Kidney tubule cell (primary cell): ENCODE measurements around the gene ARMC6.
"Not testable (repeated sequence)": the region's sequence is repeated elsewhere in the genome, so short reads cannot be mapped to it uniquely, and the experiment has no call there.

Source experiments
- DNase-seq: peaks from one replicate; pipeline ENCODE4 v3.0.0-alpha.2; 2018; ENCODE audit warnings: low spot score

The ARMC6 gene

DNA sequence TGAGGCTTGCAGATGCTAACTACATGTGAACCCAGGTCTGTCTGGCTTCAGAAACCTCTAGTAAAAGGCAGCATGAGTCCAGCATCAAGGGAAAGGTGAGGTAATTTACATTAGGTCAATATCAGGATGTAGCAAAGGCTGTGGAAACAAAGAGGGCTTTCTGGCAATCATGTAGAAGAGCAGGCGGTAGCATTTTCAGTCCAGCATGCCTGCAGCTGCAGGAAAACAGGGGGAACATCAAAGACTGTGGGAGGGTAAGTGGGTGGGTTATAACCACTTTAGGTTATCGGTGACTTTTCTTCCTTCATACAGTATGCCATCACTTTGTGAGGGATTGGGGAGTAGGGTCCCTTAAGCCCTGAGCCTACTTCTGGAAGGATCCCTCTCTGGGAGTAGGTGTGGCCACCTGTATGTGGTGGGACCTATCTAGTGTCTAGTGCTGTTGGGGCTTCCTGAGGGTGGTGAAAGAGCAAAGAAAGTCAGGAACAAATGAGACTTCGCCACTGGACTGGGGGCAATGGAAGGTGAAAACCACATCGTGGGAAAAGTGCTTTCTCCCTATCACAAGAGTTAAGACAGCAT is 10.9 kb upstream of the ARMC6 start:
- DNase-seq: no peak

- DNase-seq: not testable (repeated sequence)
These were observed 10.0 kb upstream of the ARMC6 start for GRCh38 chr19:19023376-19023775.

- peak; percentile 24 for DNase-seq
These were observed 7.5 kb upstream of the ARMC6 start for GRCh38 chr19:19025861-19026260.

- peak; percentile 57 for DNase-seq
These were observed 7.0 kb upstream of the ARMC6 start for GRCh38 chr19:19026299-19026971.

DNA sequence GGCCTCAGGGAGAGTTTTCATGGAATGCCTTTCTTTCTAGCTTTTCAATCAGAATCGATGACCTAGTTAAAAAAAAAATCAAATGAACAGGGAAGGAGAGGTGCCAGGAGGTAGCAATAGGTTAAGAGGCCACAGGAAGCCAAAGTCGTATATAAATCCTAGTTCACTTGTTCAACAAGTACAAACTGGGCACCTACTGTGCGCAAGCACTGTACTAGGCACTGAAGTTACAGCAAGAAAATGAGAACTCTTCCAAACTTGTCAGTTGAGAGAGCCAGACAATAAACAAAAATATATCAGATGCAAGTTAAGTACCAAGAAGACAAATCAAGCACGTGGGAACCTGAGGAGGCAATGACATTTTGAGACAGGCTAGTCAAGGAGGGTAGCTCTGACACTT is 6.2 kb upstream of the ARMC6 start:
- DNase-seq: no peak

DNA sequence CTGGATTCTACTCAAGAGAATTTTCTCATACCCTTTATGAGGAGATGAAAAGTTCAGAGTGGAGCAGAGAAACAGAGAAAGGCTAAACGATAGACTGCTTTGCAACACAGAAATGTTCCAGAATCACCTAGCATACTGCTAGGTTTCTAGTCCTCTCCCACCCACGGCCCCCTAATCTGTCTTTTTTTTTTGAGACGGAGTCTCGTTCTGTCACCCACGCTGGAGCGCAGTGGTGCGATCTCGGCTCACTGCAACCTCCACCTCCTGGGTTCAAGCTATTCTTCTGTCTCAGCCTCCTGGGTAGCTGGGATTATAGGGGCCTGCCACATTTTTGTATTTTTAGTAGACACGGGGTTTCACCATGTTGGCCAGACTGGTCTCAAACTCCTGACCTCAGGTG is 4.9 kb upstream of the ARMC6 start:
- no peak for DNase-seq

- no peak for DNase-seq
These were observed 1.5 kb upstream of the ARMC6 start for GRCh38 chr19:19031891-19032290.

DNA sequence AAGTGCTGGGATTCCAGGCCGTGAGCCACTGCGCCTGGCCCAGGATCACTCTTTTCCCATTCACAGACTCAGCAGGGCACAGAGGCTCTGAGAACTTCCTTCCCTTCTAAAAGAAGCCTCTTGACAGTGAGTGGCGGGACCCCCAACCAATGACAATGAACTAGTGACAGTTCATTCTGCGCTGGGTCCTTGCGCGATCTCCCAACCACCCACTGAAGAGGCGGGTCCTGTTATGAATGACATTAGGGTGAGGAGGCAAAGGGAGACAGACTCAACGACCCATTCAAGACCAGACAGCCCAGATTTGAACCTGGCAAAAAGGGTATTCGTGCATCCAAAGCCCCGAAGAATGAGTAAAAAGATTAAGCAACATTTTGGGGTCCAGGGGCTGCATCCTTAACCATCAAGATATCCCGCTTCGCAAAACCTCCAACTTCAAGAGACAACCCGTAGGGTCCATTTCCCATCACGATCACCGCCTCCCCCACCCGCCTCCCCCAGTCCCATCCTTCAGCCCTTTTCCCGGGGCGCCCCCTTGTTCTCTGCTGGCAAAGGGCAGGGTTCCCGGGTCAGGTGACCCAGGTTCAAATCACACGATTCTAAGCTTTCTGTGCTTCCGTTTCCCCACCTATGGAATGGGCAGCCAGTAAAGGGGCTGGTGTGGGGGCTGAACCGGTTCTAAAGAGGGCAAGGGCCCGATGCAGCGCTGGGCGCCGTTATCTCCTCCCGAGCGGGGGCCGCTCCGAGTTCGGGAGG is 805 bp upstream of the ARMC6 start:
- peak; percentile 81 for DNase-seq

DNA sequence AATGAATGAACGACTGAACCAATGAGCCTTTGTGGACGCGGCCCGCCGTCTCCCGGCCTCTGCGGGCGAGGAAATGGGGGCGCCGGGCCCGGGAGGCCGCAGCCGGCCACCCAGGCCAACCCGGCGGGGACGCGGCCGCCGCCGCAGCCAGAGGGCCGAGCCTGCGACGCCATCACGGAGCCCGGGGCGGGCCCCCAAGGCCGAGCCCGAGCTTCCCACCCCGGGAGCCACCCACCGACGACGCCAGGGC is 302 bp upstream of the ARMC6 start:
- DNase-seq: no peak

DNA sequence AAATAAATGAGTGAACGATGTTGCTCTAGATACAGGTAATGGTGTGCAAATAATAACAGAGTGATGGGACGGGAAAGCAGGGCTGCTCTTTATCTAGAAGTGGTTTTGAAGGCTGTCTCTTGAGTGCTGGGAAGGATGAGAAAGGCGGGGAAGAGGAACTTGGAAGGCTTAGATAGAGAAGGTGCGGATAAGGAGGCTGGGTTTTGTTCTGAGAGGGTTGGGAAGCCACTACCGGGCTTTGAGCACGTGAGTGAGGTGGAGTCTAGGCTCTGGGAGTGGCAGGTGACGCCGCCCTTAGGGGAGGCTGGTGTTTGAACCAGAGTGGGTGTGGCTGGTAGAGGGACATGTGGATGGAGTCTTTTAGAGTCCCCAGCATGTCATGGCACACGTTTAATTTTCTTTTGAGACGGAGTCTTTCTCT is 811 bp downstream of the ARMC6 start:
- peak; percentile 77 for DNase-seq

GRCh38 chr19:19039901-19040300 is 6.5 kb downstream of the ARMC6 start:
- DNase-seq: no peak

GRCh38 chr19:19040417-19040816 is 7.0 kb downstream of the ARMC6 start:
- DNase-seq: no peak

- no peak for DNase-seq
These were observed 9.4 kb downstream of the ARMC6 start for GRCh38 chr19:19042732-19043280.

GRCh38 chr19:19043481-19043880 is 10.1 kb downstream of the ARMC6 start:
- no peak for DNase-seq

- DNase-seq: no peak
These were observed 10.5 kb downstream of the ARMC6 start for GRCh38 chr19:19043881-19044280.

DNA sequence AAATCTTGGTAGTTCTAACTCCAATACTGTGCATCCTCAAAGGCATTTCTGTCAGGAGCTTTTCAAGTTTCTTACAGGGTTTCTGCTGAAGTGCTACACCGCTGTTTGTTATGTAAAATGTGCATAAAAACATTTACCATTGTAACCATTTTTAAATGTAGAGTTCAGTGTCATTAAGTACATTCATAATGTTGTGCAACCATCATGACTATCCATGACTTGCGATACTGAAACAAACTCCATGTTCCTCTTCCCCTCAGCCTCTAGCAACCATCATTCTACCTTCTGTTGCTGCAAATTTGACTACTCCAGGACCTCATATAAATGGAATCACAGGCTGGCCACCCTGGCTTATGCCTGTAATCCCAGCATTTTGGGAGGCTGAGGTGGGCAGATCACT is 16.0 kb downstream of the ARMC6 start:
- no peak for DNase-seq

DNA sequence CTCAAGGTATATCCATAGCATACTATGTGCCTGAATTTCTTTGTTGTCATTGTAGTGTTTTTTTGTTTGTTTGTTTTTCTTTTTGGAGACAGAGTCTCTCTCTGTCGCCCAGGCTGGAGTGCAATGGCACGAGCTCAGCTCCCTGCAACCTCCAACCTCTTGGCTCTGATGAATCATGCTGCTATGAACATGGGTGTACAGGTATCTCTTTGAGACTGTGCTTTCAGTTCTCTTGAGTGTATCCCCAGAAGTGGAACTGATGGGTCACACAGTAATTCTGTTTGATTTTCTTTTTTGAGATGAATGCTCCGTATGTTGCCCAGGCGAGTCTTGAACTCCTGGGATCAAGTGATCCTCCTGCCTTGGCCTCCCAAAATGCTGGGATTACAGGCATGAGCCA is 16.7 kb downstream of the ARMC6 start:
- DNase-seq: no peak

DNA sequence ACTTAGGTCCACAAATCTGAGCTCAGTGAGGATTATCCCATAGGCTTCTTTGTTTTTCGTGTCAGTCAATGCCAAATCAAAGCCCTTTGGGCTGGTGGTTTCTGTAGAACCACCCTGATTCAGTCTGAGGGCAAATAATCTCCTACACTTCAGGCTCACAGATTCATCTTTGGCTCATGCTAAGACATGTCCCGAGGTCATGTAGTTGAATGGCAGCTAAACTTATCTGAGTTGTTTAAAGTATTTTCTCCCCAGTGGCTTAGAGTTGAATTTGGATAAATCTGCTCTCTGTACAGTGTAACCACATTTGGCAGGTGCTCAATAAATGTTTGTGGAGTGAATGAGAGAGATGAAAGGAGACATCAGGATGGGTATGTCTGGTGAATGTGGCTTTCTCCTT is 17.3 kb downstream of the ARMC6 start:
- DNase-seq: no peak

DNA sequence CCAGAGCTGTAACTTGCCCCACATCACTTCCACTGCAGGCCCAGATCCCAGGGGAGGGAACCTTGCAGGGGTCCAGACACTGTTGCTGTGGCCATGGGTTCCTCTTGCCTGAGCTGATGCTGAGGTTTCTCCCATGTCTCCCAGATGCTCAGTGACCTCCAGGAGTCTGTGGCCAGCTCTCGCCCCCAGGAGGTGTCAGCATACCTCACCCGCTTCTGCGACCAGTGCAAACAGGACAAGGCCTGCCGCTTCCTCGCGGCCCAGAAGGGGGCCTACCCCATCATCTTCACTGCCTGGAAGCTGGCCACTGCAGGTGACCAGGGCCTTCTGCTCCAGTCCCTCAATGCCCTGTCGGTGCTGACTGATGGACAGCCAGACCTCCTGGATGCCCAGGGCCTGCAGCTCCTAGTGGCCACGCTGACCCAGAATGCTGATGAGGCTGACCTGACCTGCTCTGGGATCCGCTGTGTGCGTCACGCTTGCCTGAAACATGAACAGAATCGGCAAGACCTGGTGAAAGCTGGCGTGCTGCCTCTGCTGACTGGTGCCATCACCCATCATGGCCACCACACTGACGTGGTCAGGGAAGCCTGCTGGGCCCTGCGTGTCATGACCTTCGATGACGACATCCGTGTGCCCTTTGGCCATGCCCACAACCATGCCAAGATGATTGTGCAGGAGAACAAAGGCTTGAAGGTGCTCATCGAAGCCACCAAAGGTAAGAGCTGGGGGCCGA is 18.2 kb downstream of the ARMC6 start:
- no peak for DNase-seq

- DNase-seq: no peak
These were observed 19.5 kb downstream of the ARMC6 start for GRCh38 chr19:19052921-19053320.

DNA sequence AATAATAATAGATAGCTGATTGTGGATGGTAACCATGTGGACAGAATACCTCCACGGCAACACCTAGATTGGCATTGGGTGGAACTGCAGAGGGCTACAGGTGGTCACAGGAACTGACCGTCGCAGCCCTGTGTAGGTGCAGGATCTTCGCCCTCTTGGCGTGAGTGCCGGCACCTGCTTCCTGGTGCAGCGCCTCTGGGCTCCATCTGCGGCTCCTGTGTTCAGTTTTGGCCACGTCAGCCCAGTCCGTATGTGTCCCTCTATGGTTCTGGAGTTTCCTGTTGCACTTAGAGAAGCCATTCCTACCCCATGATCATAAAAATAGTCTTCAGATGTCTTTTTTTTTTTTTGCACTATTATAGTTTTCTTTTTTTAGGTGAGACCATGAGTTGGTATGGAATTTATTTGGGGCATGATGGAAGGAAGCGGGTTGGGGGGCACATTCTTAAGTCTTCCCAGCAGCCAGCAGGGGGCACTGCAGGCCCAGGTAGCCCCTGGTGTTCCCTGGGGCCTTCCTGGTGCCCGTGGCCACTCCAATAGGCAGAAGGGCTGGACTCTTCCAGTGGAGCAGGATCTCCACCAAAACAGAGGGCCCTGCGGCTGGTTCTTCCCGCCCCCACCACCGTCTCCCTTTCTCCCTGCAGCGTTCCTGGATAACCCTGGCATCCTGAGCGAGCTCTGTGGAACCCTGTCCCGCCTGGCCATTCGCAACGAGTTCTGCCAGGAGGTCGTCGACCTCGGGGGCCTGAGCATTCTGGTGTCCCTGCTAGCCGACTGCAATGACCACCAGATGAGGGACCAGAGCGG is 20.3 kb downstream of the ARMC6 start:
- DNase-seq: peak; percentile 58
